Breast epithelium (tissue), 4 donors: ENCODE measurements around the gene SEZ6L. TPM values are rescaled to one million over a fixed set of nuclear protein-coding genes. Genes with fewer than 3 reads are reported as not detected.

Source experiments
- DNase-seq, 2 donors: peaks; one replicate each; pipeline ENCODE4 v3.0.0-alpha.2; 2019; ENCODE audit warnings: low spot score in 2 of 2
- H3K27ac ChIP-seq, 2 donors: fragments of 200-600 bp; sonication (generic) in 1 of 2; one replicate each; pipeline ENCODE4 v1.5.1; 2016 to 2019; ENCODE audit warnings: mild to moderate bottlenecking in 1 of 2
- H3K27me3 ChIP-seq, 2 donors: fragments of 200-600 bp; sonication (generic) in 1 of 2; one replicate each; pipeline versions ENCODE4 v1.5.1 to v1.6.0; 2017 to 2019; ENCODE audit warnings: control low read depth in 1 of 2, mild to moderate bottlenecking in 1 of 2
- H3K36me3 ChIP-seq: fragments of 200-600 bp; one replicate; pipeline ENCODE4 v1.5.1; 2019
- H3K4me1 ChIP-seq, 2 donors: fragments of 200-600 bp; sonication (generic); one replicate each; pipeline ENCODE4 v1.5.1; 2016 to 2019; ENCODE audit warnings: control low read depth in 1 of 2
- H3K4me3 ChIP-seq, 3 donors: fragments of 200-600 bp; sonication (generic); 1 replicate in 2 of 3; 2 replicates in 1 of 3; pipeline ENCODE4 v1.5.1; 2016 to 2019; ENCODE audit warnings: mild to moderate bottlenecking in 3 of 3, moderate library complexity in 2 of 3
- H3K9me3 ChIP-seq, 2 donors: fragments of 200-600 bp; sonication (generic) in 1 of 2; one replicate each; pipeline ENCODE4 v1.5.1; 2016 to 2019; ENCODE audit warnings: control low read depth in 1 of 2
- CTCF ChIP-seq, 3 donors: fragments of 450-650 bp; IDR thresholded peaks; one replicate each; pipeline ENCODE4 v1.5.1; 2016 to 2017; ENCODE audit warnings: antibody characterized with exemption in 3 of 3, mild to moderate bottlenecking in 3 of 3, moderate library complexity in 3 of 3
- POLR2A ChIP-seq: fragments of 450-650 bp; IDR thresholded peaks from one replicate; pipeline ENCODE4 v1.6.1; 2016; ENCODE audit warnings: antibody characterized with exemption, mild to moderate bottlenecking, moderate library complexity
- POLR2AphosphoS5 ChIP-seq, 3 donors: sonication (generic); formaldehyde crosslinking; IDR thresholded peaks; one replicate each; pipeline ENCODE4 v1.6.1; 2017; ENCODE audit warnings: antibody characterized with exemption in 3 of 3
- intact Hi-C: fragments of 100-400 bp; cut with DNase I; formaldehyde crosslinking; loops from one replicate; pipeline ENCODE4 v1.15.1; 2023; ENCODE audit warnings: low total_unique reads
- total RNA-seq, 3 donors: library from RNA; depleted of rRNA; stranded (reverse); fragments of >200 nt; gene quantifications; one replicate each; pipeline ENCODE4 v1.1.0, GENCODE V29; 2016

Gene SEZ6L
- total RNA-seq, 3 donors from 2014 or later = under 0.01 to 0.16 (median 0.15) TPM

- no peaks in the 10 kb centered on the region for H3K4me1 ChIP-seq
- intact Hi-C loops = no loop called here
- H3K4me3 ChIP-seq = no peak overlapping the region
- H3K27me3 ChIP-seq = peaks cover 0 to 3% of the 10 kb centered on the region in 2 donors
- TF ChIP-seq CTCF (IDR thresholded peaks at IDR 0.05) (peak in 2 of 3 donors; percentile 31 to 35), POLR2AphosphoS5 (IDR thresholded peaks at IDR 0.05) (no peak), POLR2A (no peak)
- peak in 1 of 2 donors; percentile 24 for DNase-seq
- H3K36me3 ChIP-seq = no peaks in the 10 kb centered on the region
- no peaks in the 10 kb centered on the region for H3K9me3 ChIP-seq
- H3K27ac ChIP-seq = no peak overlapping the region
Measured at GRCh38 chr22:26364066-26365015, 195.1 kb downstream of the SEZ6L start.

DNA sequence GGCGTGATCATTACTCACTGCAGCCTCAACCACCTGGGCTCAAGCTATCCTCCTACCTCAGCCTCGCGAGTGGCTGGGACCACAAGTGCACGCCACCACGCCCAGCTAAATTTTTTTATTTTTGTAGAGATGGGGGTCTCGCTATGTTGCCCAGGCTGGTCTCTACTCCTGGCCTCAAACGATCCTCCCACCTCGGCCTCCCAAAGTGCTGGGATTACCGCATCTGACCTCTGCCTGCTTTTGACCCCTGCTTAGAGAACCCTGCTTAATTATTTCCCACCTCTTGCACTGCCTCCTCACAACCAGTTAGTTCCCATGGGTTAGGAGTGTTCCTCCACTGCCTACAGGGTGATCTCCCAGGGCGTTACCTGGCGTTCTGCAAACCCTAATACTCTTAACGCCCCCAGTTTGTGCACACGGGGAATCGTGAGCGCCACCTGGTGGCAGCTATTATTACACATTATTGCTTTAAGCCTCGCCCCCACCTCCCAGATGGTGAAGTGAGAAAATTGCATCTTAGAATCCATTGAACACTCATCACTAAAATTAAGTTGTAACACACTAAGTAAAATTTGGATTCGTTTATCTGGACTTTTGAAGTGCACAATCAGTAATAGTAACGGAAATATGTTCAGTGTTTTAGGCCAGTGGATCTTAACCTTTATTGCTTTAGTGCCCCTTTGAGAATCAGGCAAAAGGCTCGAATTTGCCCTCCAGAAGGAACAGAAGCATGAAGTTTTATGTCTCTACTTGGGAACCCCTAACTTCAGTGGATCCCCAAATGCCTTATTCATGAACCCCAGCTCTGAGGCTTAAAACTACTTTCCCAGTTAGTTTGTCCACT is 198.4 kb downstream of the SEZ6L start:
- H3K4me3 ChIP-seq = no peak overlapping the region
- no peak overlapping the region for H3K27ac ChIP-seq
- H3K36me3 ChIP-seq = no peaks in the 10 kb centered on the region
- TF ChIP-seq POLR2A (no peak), CTCF (IDR thresholded peaks at IDR 0.05) (peak; percentile 12 to 42 (median 40))
- no peaks in the 10 kb centered on the region for H3K27me3 ChIP-seq
- H3K4me1 ChIP-seq = no peaks in the 10 kb centered on the region
- DNase-seq = no peak
- no peaks in the 10 kb centered on the region for H3K9me3 ChIP-seq
- intact Hi-C loops = no loop called here

DNA sequence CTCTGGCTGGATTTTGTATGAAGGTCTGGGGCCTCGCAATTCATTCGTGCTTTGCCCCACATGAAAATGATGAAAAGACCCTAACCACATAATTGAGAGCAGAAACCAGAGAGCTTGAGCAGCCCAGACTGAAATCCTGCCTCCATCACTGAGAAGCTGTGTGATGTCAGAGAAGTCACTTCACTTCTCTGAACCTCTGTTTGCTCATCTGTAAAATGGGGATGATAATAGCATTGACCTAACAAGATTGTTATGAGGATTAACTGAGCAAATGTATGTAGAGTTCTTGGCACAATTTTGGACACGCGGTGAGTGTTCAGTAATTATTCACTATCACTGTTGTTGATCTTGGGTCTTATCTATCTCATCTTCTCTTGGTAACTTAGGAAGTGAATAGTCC is 203.6 kb downstream of the SEZ6L start:
- TF ChIP-seq CTCF (IDR thresholded peaks at IDR 0.05) (no peak), POLR2AphosphoS5 (IDR thresholded peaks at IDR 0.05) (no peak), POLR2A (no peak)

GRCh38 chr22:26374391-26375026 is 205.2 kb downstream of the SEZ6L start:
- intact Hi-C loops = no loop called here
- TF ChIP-seq POLR2A (no peak), POLR2AphosphoS5 (IDR thresholded peaks at IDR 0.05) (no peak), CTCF (IDR thresholded peaks at IDR 0.05) (no peak)
- no peak for DNase-seq
- Histone ChIP-seq H3K27me3 (peaks cover 2 to 23% of the 10 kb centered on the region in 2 donors), H3K9me3 (no peaks in the 10 kb centered on the region), H3K4me1 (no peaks in the 10 kb centered on the region), H3K36me3 (no peaks in the 10 kb centered on the region), H3K4me3 (no peak overlapping the region), H3K27ac (no peak overlapping the region)

More for the DNA sequence above, 203.6 kb downstream of the SEZ6L start:
- DNase-seq = no peak
- H3K9me3 ChIP-seq = no peaks in the 10 kb centered on the region
- no peak overlapping the region for H3K4me3 ChIP-seq
- H3K27me3 ChIP-seq = peaks cover 2 to 23% of the 10 kb centered on the region in 2 donors
- no peaks in the 10 kb centered on the region for H3K36me3 ChIP-seq
- H3K4me1 ChIP-seq = no peaks in the 10 kb centered on the region
- no peak overlapping the region for H3K27ac ChIP-seq
- intact Hi-C loops = no loop called here
